ENCODE measurements around the gene MTCL1. TPM values are rescaled to one million over a fixed set of nuclear protein-coding genes. Genes with fewer than 3 reads are reported as not detected.

MTCL1 gene
- total RNA-seq, 6 experiments from 2014 or later, result 1.4 to 7.4 (median 3.6) TPM

- Histone ChIP-seq H3K9me3 (no peaks in the 10 kb centered on the region), H3K36me3 (no peaks in the 10 kb centered on the region), H3K27me3 (no peaks in the 10 kb centered on the region), H3K27ac (no peak overlapping the region), H3K4me1 (no peaks in the 10 kb centered on the region), H3K4me3 (no peak overlapping the region)
- peak in 2 of 4 donors; percentile 23 to 53 for ATAC-seq
- 59% methylated on average over 5 of the region's 5 CpGs for WGBS (ENCODE audit: insufficient coverage, low coverage, low lambda C conversion rate, missing lambda C conversion rate)
- intact Hi-C loops (cut with DNase I), result no loop called here
- DNase-seq, result no peak
- TF ChIP-seq CTCF (IDR thresholded peaks at IDR 0.05) (no peak), POLR2A (IDR thresholded peaks at IDR 0.05) (no peak)
These were observed 57.6 kb downstream of the MTCL1 start for GRCh38 chr18:8762968-8763367.

GRCh38 chr18:8763611-8764010 is 58.3 kb downstream of the MTCL1 start:
- Histone ChIP-seq H3K9me3 (no peaks in the 10 kb centered on the region), H3K4me1 (no peaks in the 10 kb centered on the region), H3K4me3 (no peak overlapping the region), H3K27me3 (no peaks in the 10 kb centered on the region), H3K36me3 (no peaks in the 10 kb centered on the region), H3K27ac (no peak overlapping the region)
- TF ChIP-seq POLR2A (IDR thresholded peaks at IDR 0.05), result no peak
- TF ChIP-seq CTCF (IDR thresholded peaks at IDR 0.05), result no peak
- WGBS (ENCODE audit: insufficient coverage, low coverage, low lambda C conversion rate, missing lambda C conversion rate), result 80% methylated on average over 2 of the region's 2 CpGs
- ATAC-seq, result no peak
- DNase-seq, result no peak
- intact Hi-C loops (cut with DNase I), result no loop called here

GRCh38 chr18:8765783-8766463 is 60.6 kb downstream of the MTCL1 start:
- no peak for ATAC-seq
- Histone ChIP-seq H3K36me3 (no peaks in the 10 kb centered on the region), H3K4me1 (no peaks in the 10 kb centered on the region), H3K9me3 (no peaks in the 10 kb centered on the region), H3K4me3 (no peak overlapping the region), H3K27me3 (no peaks in the 10 kb centered on the region), H3K27ac (no peak overlapping the region)
- no peak for DNase-seq
- intact Hi-C loops (cut with DNase I), result no loop called here
- TF ChIP-seq CTCF (IDR thresholded peaks at IDR 0.05) (no peak), POLR2A (IDR thresholded peaks at IDR 0.05) (no peak)
- WGBS (ENCODE audit: insufficient coverage, low coverage, low lambda C conversion rate, missing lambda C conversion rate), result 80% methylated on average over 4 of the region's 11 CpGs

- ATAC-seq (no peak), DNase-seq (no peak)
- H3K4me1 ChIP-seq, result no peaks in the 10 kb centered on the region
- intact Hi-C loops (cut with DNase I), result no loop called here
- H3K36me3 ChIP-seq, result no peaks in the 10 kb centered on the region
- no peak overlapping the region for H3K27ac ChIP-seq
- no peak overlapping the region for H3K4me3 ChIP-seq
- no peak for TF ChIP-seq POLR2A (IDR thresholded peaks at IDR 0.05)
- TF ChIP-seq CTCF (IDR thresholded peaks at IDR 0.05), result no peak
- no peaks in the 10 kb centered on the region for H3K9me3 ChIP-seq
- WGBS (ENCODE audit: insufficient coverage, low coverage, low lambda C conversion rate, missing lambda C conversion rate), result 100% methylated on average over 1 of the region's 2 CpGs
- no peaks in the 10 kb centered on the region for H3K27me3 ChIP-seq
These were observed 61.4 kb downstream of the MTCL1 start for GRCh38 chr18:8766559-8767293.

Data from right lobe of liver (tissue), 6 donors.